ENCODE results near the gene STAT4. TPM values are rescaled to one million over a fixed set of nuclear protein-coding genes. Genes with fewer than 3 reads are reported as not detected.

STAT4 gene
- polyA plus RNA-seq: 1.6 to 3.3 TPM (median 2.0 TPM) in 3 replicates
- polyA plus RNA-seq (2011; ENCODE audit: low read depth): 0.40 TPM
- 1.8 and 3.0 TPM in 2 replicates for polyA plus RNA-seq (2011; cell fraction: cytosol; rRNA removed)
- polyA plus RNA-seq (2011; cell fraction: nucleus; rRNA removed): 3.0 and 3.1 TPM in 2 replicates
- polyA plus RNA-seq (2012; ENCODE audit: low replicate concordance): 0.80 and 0.92 TPM in 2 replicates
- polyA minus RNA-seq: 0.16 to 2.2 TPM (median 1.7 TPM) in 3 replicates
- not detected for polyA minus RNA-seq (2011; cell fraction: cytosol; rRNA and poly(A)+ RNA removed)
- polyA minus RNA-seq (2011; cell fraction: nucleus; rRNA and poly(A)+ RNA removed): 1.3 and 2.7 TPM in 2 replicates

DNA sequence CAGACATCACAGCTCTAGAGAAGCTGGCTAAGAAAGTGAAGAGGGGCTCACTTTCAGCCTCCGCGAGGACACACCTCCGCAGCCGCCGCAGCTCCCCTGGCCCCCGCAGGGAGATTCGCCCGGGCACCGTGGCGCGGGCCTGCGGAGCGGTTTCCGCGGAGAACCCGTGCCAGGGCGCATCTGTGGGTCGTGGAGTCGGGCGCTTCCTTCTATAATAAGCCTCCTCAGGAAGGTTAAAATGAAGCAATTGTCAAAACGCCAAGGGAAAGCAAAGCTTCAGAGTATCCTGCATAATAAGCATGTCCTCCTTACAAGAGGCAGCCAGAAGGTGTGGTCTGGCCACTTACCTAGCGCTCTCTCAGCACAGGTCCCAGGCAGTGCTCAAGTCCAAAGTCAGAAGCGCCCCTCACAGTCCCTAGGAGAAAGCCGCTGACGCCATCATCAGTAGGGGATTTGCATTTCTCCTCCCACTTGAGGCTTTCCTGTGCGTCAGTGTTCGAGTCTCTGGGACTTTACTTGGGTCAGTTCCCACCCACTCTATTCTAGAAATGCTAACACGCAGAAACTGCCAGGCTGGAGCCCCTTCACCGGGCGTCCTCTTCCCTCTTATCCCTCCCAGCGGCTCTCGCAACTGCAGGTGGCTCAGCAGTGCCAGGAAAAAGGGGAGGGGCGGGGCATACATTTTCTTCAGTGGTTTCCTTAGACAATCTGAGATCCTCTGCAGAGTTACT is at the start of gene STAT4:
TSS of gene STAT4 (minus strand) at position 395 of the 731 bp plus-strand sequence. CDS start 2,791 bp downstream, outside the sequence.
- Histone ChIP-seq H3K36me3 (ENCODE audit: control insufficient read depth in 2 of 2, extremely low read depth in 1 of 2, insufficient read depth in 2 of 2, low read length in 2 of 2) (no peaks in the 10 kb centered on the region), H3K79me2 (ENCODE audit: control insufficient read depth, insufficient read depth, low read length) (no peaks in the 10 kb centered on the region), H3K4me2 (ENCODE audit: control insufficient read depth, extremely low read depth, insufficient read depth, low read depth, low read length) (peak within 1 kb of the TSS; percentile 93), H3K4me1 (ENCODE audit: control insufficient read depth, extremely low read depth, insufficient read depth, low read length) (peaks cover 11% of the 10 kb centered on the region), H3K27ac (ENCODE audit: control insufficient read depth, insufficient read depth, low read length) (no peak within 1 kb of the TSS), H3K9me1 (ENCODE audit: control insufficient read depth, extremely low read depth, insufficient read depth, low read length) (no peaks in the 10 kb centered on the region), H3K9me3 (ENCODE audit: control insufficient read depth, low read depth, low read length) (no peaks in the 10 kb centered on the region), H4K20me1 (ENCODE audit: control insufficient read depth, extremely low read depth, insufficient read depth, low read length) (no peaks in the 10 kb centered on the region), H3K4me3 (ENCODE audit: control insufficient read depth in 2 of 3, extremely low read depth in 1 of 3, insufficient read depth in 2 of 3, low read depth in 1 of 3, low read length in 3 of 3) (peak within 1 kb of the TSS; percentile 41 to 85 (median 65)), H3K9ac (ENCODE audit: control insufficient read depth, extremely low read depth, insufficient read depth, low read length) (peak within 1 kb of the TSS; percentile 60), H2AFZ (ENCODE audit: control insufficient read depth, low read length) (peak within 1 kb of the TSS; percentile 94), H3K27me3 (ENCODE audit: control insufficient read depth, extremely low read depth, insufficient read depth, low read length) (no peaks in the 10 kb centered on the region)
- dilution Hi-C loops (cut with MboI; ENCODE audit: extremely low pct_ligation_motif_present, low sequenced_read_pairs): no loop called here
- TF ChIP-seq EZH2 (IDR thresholded peaks at IDR 0.05; ENCODE audit: low read length) (no peak), CTCF (optimal IDR thresholded peaks at IDR 0.05 in 1 of 3, IDR thresholded peaks at IDR 0.05 in 1 of 3, conservative IDR thresholded peaks at IDR 0.05 in 1 of 3; ENCODE audit: extremely low read depth in 1 of 3, insufficient read depth in 2 of 3, low read length in 3 of 3) (no peak)
- FAIRE-seq: peak; percentile 90
- no peak for DNase-seq (ENCODE audit: low read depth, low spot score)

DNA sequence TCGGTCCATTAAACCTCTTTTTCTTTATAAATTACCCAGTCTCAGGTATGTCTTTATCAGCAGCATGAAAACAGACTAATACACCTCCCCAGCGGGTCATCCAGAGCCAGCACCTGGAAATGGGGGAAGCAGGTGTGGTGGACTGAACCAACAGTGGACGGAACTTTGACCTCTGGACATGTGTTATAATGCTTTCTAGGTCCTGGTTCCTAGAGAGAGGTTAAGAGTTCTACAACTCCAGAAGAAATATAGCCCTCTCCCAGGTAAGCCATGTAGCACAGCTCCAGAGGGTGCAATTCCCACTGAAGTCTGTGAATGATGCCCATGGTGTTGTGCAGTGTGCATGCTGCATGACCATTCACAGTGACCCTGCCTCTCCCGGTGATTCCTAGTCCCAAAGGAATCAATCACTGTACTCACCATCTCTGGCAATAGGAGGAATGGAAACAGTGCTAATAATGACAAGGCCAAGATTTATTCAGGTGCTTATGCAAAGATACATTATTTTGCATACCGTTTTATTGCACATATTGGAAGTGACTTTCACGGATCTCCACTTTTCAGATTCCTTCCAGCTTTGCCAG is 49.2 kb upstream of the STAT4 start:
- H3K79me2 ChIP-seq (ENCODE audit: control insufficient read depth, insufficient read depth, low read length): no peaks in the 10 kb centered on the region
- DNase-seq (ENCODE audit: low read depth, low spot score) (no peak), FAIRE-seq (no peak)
- H4K20me1 ChIP-seq (ENCODE audit: control insufficient read depth, extremely low read depth, insufficient read depth, low read length): no peaks in the 10 kb centered on the region
- H3K4me1 ChIP-seq (ENCODE audit: control insufficient read depth, extremely low read depth, insufficient read depth, low read length): peaks cover 25% of the 10 kb centered on the region
- H2AFZ ChIP-seq (ENCODE audit: control insufficient read depth, low read length): no peak overlapping the region
- no peaks in the 10 kb centered on the region for H3K27me3 ChIP-seq (ENCODE audit: control insufficient read depth, extremely low read depth, insufficient read depth, low read length)
- H3K9ac ChIP-seq (ENCODE audit: control insufficient read depth, extremely low read depth, insufficient read depth, low read length): no peak overlapping the region
- H3K4me2 ChIP-seq (ENCODE audit: control insufficient read depth, extremely low read depth, insufficient read depth, low read depth, low read length): no peak overlapping the region
- dilution Hi-C loops (cut with MboI; ENCODE audit: extremely low pct_ligation_motif_present, low sequenced_read_pairs): no loop called here
- TF ChIP-seq CTCF (optimal IDR thresholded peaks at IDR 0.05 in 1 of 3, IDR thresholded peaks at IDR 0.05 in 1 of 3, conservative IDR thresholded peaks at IDR 0.05 in 1 of 3; ENCODE audit: extremely low read depth in 1 of 3, insufficient read depth in 2 of 3, low read length in 3 of 3) (no peak), EZH2 (IDR thresholded peaks at IDR 0.05; ENCODE audit: low read length) (no peak)
- H3K9me1 ChIP-seq (ENCODE audit: control insufficient read depth, extremely low read depth, insufficient read depth, low read length): no peaks in the 10 kb centered on the region
- no peak overlapping the region for H3K27ac ChIP-seq (ENCODE audit: control insufficient read depth, insufficient read depth, low read length)
- no peaks in the 10 kb centered on the region for H3K9me3 ChIP-seq (ENCODE audit: control insufficient read depth, low read depth, low read length)
- H3K4me3 ChIP-seq (ENCODE audit: control insufficient read depth in 2 of 3, extremely low read depth in 1 of 3, insufficient read depth in 2 of 3, low read depth in 1 of 3, low read length in 3 of 3): no peak overlapping the region
- no peaks in the 10 kb centered on the region for H3K36me3 ChIP-seq (ENCODE audit: control insufficient read depth in 2 of 2, extremely low read depth in 1 of 2, insufficient read depth in 2 of 2, low read length in 2 of 2)

All from keratinocyte (primary cell).